K562 (cell line): ENCODE data around the gene HSPA1B. TPM values are rescaled to one million over a fixed set of nuclear protein-coding genes. Genes with fewer than 3 reads are reported as not detected.

ENCODE experiments used
- ARID3B ChIP-seq: fragments of 250-450 bp; sonication (Bioruptor Pico); IDR thresholded peaks from 2 replicates; pipeline ENCODE4 v1.4.0; 2020; ENCODE audit warnings: borderline replicate concordance
- BRF1 ChIP-seq: IDR thresholded peaks from 3 replicates; pipeline ENCODE4 v1.6.1; 2011; ENCODE audit warnings: borderline replicate concordance, mild to moderate bottlenecking; ENCODE audit not compliant: insufficient read length; ENCODE audit errors: extremely low read depth
- CBX5 ChIP-seq: IDR thresholded peaks from 2 replicates; pipeline ENCODE4 v1.6.1; 2014; ENCODE audit warnings: low read depth, borderline replicate concordance
- CTBP1 ChIP-seq: fragments of 450-650 bp; IDR thresholded peaks from 2 replicates; pipeline ENCODE4 v1.6.1; 2016; ENCODE audit warnings: borderline replicate concordance
- KDM1A ChIP-seq, 2 experiments: fragments of 450-650 bp; IDR thresholded peaks; 2 replicates each; pipeline ENCODE4 v1.6.1; 2016; ENCODE audit warnings: mild to moderate bottlenecking in 2 of 2
- KDM5B ChIP-seq: fragments of 200-600 bp; sonication (generic); IDR thresholded peaks from 2 replicates; pipeline ENCODE4 v1.6.1; 2012; ENCODE audit warnings: low read depth, mild to moderate bottlenecking, moderate library complexity, low read length, control low read depth, inconsistent platforms; ENCODE audit not compliant: insufficient replicate concordance
- NCOA6 ChIP-seq: fragments of 450-650 bp; IDR thresholded peaks from 2 replicates; pipeline ENCODE4 v1.6.1; 2017; ENCODE audit warnings: mild to moderate bottlenecking
- NFIX ChIP-seq: fragments of 250-450 bp; sonication (Bioruptor Pico); IDR thresholded peaks from 2 replicates; pipeline ENCODE4 v1.4.0; 2020; ENCODE audit warnings: low read depth, mild to moderate bottlenecking, moderate library complexity
- PBX2 ChIP-seq, 2 experiments: IDR thresholded peaks in 1 of 2; conservative IDR thresholded peaks in 1 of 2; 2 replicates each; pipeline ENCODE4 v1.6.1; 2016; ENCODE audit warnings: low read depth in 2 of 2, mild to moderate bottlenecking in 1 of 2, missing compliant biosample characterization in 1 of 2, missing genetic modification characterization in 1 of 2, moderate library complexity in 1 of 2
- SRF ChIP-seq, 2 experiments: fragments of 250-450, 450-650 bp in 1 of 2; sonication (Bioruptor Pico) in 1 of 2; sonication (generic) in 1 of 2; formaldehyde crosslinking; IDR thresholded peaks; 2 replicates each; pipeline versions ENCODE4 v1.5.0 to v1.5.1; 2020 to 2022; ENCODE audit warnings: mild to moderate bottlenecking in 1 of 2, missing genetic modification reagents in 1 of 2
- XRCC3 ChIP-seq: fragments of 450-650 bp; IDR thresholded peaks from 2 replicates; pipeline ENCODE4 v1.6.1; 2017; ENCODE audit warnings: mild to moderate bottlenecking, moderate library complexity
- ZNF174 ChIP-seq: fragments of 250-450 bp; sonication (Bioruptor Pico); IDR thresholded peaks from 2 replicates; pipeline ENCODE4 v1.4.0; 2020; ENCODE audit warnings: mild to moderate bottlenecking
- ZNF644 ChIP-seq: fragments of 200-800 bp; sonication (Bioruptor generic); IDR thresholded peaks from 2 replicates; pipeline ENCODE4 v1.6.1; 2016; ENCODE audit warnings: low read depth, missing genetic modification characterization, missing compliant biosample characterization
- ZNF707 ChIP-seq: fragments of 250-450 bp; sonication (Bioruptor Pico); conservative IDR thresholded peaks from 2 replicates; pipeline ENCODE4 v1.8.0; 2022; ENCODE audit warnings: inconsistent platforms, mild to moderate bottlenecking, moderate library complexity
- polyA plus RNA-seq, 8 experiments: library from polyadenylated mRNA; depleted of rRNA in 4 of 8; stranded (reverse) in 5 of 8; unstranded in 3 of 8; fragments of >200 nt; fragmentation: Nextera tagmentation in 2 of 8; fragmentation: Illumina TruSeq in 1 of 8; extraction: Ambion mirVana in 2 of 8; extraction: Trizol in 1 of 8; gene quantifications; 2 replicates each; pipeline versions ENCODE4 v1.2.1 to v1.2.3, GENCODE V29; 2011 to 2014; ENCODE audit warnings: inconsistent platforms in 1 of 8, missing spikeins in 1 of 8
- total RNA-seq, 7 experiments: library from RNA; depleted of rRNA in 6 of 7; stranded (reverse); fragments of >200 nt in 6 of 7; fragmentation: Illumina TruSeq in 2 of 7; extraction: Trizol in 2 of 7; gene quantifications; 2 replicates each; pipeline versions ENCODE4 v1.2.1 to v1.2.3, GENCODE V29; 2011 to 2021; ENCODE audit warnings: low replicate concordance in 1 of 7
- TF ChIP-seq, protein P1 (sequence below): IDR thresholded peaks from 2 replicates; pipeline ENCODE4 v1.6.1; 2016; ENCODE audit warnings: missing genetic modification characterization, missing compliant biosample characterization
- TF ChIP-seq, protein P2 (sequence below): sonication (generic); formaldehyde crosslinking; IDR thresholded peaks from 2 replicates; pipeline ENCODE4 v1.8.1; 2023; ENCODE audit warnings: mild to moderate bottlenecking, missing genetic modification reagents
- TF ChIP-seq, protein P3 (sequence below): sonication (generic); formaldehyde crosslinking; IDR thresholded peaks from 2 replicates; pipeline ENCODE4 v1.8.1; 2023; ENCODE audit warnings: mild to moderate bottlenecking, missing genetic modification reagents, moderate library complexity

The HSPA1B gene
- total and polyA plus RNA-seq, 9 of the 15 experiments (the other 6 are each of a cell fraction or from before 2014, with no cell fraction given), result 0.27 to 227 (median 51.2) TPM

GRCh38 chr6:31794866-31795615 is 32.5 kb upstream of the HSPA1B start (continued):
- TF ChIP-seq KDM5B (peak; percentile 28), XRCC3 (no peak), ZNF644 (tag) (no peak), BRF1 (no peak), ZNF174 (CRISPR knock-in tag) (no peak), NCOA6 (no peak), CTBP1 (no peak), NFIX (CRISPR knock-in tag) (no peak), KDM1A (IDR thresholded peaks at IDR 0.05) (no peak), ARID3B (CRISPR knock-in tag) (0 out of 2 replicates have a peak, but pooled peaks have one; percentile 30), SRF (CRISPR knock-in tag; IDR thresholded peaks at IDR 0.05) (peak in 1 of 2 experiments; percentile 13; a peak in 1 of 4 replicates), CBX5 (no peak), ZNF707 (CRISPR knock-in tag) (no peak), PBX2 (CRISPR knock-in tag; IDR thresholded peaks at IDR 0.05; ENCODE audit: low read depth) (no peak), PBX2 (tag; conservative IDR thresholded peaks at IDR 0.05; ENCODE audit: low read depth) (no peak)
- TF ChIP-seq, protein P1, sequence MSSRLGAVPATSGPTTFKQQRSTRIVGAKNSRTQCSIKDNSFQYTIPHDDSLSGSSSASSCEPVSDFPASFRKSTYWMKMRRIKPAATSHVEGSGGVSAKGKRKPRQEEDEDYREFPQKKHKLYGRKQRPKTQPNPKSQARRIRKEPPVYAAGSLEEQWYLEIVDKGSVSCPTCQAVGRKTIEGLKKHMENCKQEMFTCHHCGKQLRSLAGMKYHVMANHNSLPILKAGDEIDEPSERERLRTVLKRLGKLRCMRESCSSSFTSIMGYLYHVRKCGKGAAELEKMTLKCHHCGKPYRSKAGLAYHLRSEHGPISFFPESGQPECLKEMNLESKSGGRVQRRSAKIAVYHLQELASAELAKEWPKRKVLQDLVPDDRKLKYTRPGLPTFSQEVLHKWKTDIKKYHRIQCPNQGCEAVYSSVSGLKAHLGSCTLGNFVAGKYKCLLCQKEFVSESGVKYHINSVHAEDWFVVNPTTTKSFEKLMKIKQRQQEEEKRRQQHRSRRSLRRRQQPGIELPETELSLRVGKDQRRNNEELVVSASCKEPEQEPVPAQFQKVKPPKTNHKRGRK, result no peak
- TF ChIP-seq, protein P2, sequence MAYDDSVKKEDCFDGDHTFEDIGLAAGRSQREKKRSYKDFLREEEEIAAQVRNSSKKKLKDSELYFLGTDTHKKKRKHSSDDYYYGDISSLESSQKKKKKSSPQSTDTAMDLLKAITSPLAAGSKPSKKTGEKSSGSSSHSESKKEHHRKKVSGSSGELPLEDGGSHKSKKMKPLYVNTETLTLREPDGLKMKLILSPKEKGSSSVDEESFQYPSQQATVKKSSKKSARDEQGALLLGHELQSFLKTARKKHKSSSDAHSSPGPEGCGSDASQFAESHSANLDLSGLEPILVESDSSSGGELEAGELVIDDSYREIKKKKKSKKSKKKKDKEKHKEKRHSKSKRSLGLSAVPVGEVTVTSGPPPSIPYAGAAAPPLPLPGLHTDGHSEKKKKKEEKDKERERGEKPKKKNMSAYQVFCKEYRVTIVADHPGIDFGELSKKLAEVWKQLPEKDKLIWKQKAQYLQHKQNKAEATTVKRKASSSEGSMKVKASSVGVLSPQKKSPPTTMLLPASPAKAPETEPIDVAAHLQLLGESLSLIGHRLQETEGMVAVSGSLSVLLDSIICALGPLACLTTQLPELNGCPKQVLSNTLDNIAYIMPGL (CRISPR knock-in tag), result no peak
- TF ChIP-seq, protein P3, sequence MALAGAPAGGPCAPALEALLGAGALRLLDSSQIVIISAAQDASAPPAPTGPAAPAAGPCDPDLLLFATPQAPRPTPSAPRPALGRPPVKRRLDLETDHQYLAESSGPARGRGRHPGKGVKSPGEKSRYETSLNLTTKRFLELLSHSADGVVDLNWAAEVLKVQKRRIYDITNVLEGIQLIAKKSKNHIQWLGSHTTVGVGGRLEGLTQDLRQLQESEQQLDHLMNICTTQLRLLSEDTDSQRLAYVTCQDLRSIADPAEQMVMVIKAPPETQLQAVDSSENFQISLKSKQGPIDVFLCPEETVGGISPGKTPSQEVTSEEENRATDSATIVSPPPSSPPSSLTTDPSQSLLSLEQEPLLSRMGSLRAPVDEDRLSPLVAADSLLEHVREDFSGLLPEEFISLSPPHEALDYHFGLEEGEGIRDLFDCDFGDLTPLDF (CRISPR knock-in tag), result 0 out of 2 replicates have a peak, but pooled peaks have one; percentile 7
